Upper lobe of right lung (tissue), 1 donor: ENCODE measurements around the gene RNASE13. TPM values are rescaled to one million over a fixed set of nuclear protein-coding genes. Genes with fewer than 3 reads are reported as not detected.

Experiments
- ATAC-seq: fragments of 200-7000 bp; cut with Tn5 transposase; one replicate; pipeline ENCODE4 v1.9.1; 2020; ENCODE audit warnings: mild to moderate bottlenecking, moderate library complexity
- DNase-seq: peaks from one replicate; pipeline ENCODE4 v3.0.0-alpha.2; 2020
- H3K27ac ChIP-seq: fragments of 200-600 bp; one replicate; pipeline ENCODE4 v1.8.0; 2022
- H3K27me3 ChIP-seq: fragments of 200-600 bp; one replicate; pipeline ENCODE4 v1.8.0; 2022; ENCODE audit warnings: mild to moderate bottlenecking
- H3K36me3 ChIP-seq: fragments of 200-600 bp; one replicate; pipeline ENCODE4 v1.8.0; 2022
- H3K4me1 ChIP-seq: fragments of 200-600 bp; one replicate; pipeline ENCODE4 v1.8.0; 2022
- H3K4me3 ChIP-seq: fragments of 200-600 bp; one replicate; pipeline ENCODE4 v1.8.0; 2022; ENCODE audit warnings: mild to moderate bottlenecking
- H3K9me3 ChIP-seq: fragments of 200-600 bp; one replicate; pipeline ENCODE4 v1.8.0; 2022
- intact Hi-C: fragments of 100-400 bp; cut with DNase I; formaldehyde crosslinking; loops from one replicate; pipeline ENCODE4 v1.11.0; 2022
- total RNA-seq: library from RNA; stranded (reverse); fragmentation: NEBNext Ultra II Directional; extraction: Animal tissue kit (Norgen Biotek cat#: 25700); gene quantifications from one replicate; pipeline ENCODE4 v1.2.1, GENCODE V29; 2021
- TF ChIP-seq, protein P1 (sequence below): fragments of 200-600 bp; IDR thresholded peaks from one replicate; pipeline ENCODE4 v1.8.0; 2022; ENCODE audit warnings: antibody characterized with exemption
- donor health status: DM: no; HTN: yes; CAD: no; lungs with severe emphysema.

The RNASE13 gene
- total RNA-seq, 1 donor from 2014 or later = not detected

- no peak for DNase-seq
- H3K4me3 ChIP-seq = no peak overlapping the region
- H3K27ac ChIP-seq = no peak overlapping the region
- no peaks in the 10 kb centered on the region for H3K4me1 ChIP-seq
- no peak for ATAC-seq
- no peaks in the 10 kb centered on the region for H3K27me3 ChIP-seq
- intact Hi-C loops = no loop called here
- TF ChIP-seq, protein P1, sequence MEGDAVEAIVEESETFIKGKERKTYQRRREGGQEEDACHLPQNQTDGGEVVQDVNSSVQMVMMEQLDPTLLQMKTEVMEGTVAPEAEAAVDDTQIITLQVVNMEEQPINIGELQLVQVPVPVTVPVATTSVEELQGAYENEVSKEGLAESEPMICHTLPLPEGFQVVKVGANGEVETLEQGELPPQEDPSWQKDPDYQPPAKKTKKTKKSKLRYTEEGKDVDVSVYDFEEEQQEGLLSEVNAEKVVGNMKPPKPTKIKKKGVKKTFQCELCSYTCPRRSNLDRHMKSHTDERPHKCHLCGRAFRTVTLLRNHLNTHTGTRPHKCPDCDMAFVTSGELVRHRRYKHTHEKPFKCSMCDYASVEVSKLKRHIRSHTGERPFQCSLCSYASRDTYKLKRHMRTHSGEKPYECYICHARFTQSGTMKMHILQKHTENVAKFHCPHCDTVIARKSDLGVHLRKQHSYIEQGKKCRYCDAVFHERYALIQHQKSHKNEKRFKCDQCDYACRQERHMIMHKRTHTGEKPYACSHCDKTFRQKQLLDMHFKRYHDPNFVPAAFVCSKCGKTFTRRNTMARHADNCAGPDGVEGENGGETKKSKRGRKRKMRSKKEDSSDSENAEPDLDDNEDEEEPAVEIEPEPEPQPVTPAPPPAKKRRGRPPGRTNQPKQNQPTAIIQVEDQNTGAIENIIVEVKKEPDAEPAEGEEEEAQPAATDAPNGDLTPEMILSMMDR = no peak
- H3K9me3 ChIP-seq = no peaks in the 10 kb centered on the region
- H3K36me3 ChIP-seq = no peaks in the 10 kb centered on the region
These were observed 26.2 kb upstream of the RNASE13 start for GRCh38 chr14:21060614-21061346.

DNA sequence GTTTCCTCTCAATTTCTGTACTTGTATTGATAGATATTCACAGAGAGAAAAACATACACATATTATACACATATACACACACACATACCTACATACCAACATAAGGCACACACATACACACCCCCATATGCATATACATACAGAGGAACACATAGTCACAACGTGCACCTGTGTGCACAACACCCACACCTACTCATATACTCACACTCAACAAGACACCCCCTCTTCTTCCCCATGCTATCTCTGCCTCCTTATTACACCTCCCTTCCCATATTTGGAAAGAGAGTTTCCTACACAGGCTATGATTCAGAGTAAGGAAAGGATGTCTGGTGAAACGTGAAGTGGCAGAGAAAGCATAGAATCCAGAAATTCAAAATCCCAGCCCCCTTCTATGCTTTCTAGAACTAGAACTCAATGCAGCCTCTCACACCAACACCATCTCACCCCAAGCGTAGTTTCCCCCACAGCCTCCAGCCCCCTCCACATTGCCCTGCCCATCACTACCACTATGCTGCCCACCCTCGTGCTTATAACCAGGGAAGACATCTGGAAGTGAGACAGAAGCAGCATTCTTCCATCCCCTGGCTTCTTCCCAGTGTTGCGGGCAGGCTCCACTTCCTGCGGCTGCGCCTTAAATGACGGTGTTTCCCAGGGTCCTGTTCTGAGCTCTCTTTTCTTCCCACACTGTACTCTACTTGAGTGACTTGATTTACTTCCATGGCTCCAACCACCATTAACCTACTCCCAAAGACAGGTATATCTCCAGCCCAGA is 25.4 kb upstream of the RNASE13 start:
- DNase-seq = no peak
- Histone ChIP-seq H3K4me3 (no peak overlapping the region), H3K36me3 (no peaks in the 10 kb centered on the region), H3K27me3 (no peaks in the 10 kb centered on the region), H3K27ac (no peak overlapping the region), H3K9me3 (no peaks in the 10 kb centered on the region), H3K4me1 (no peaks in the 10 kb centered on the region)
- no peak for ATAC-seq
- intact Hi-C loops = no loop called here
- TF ChIP-seq, protein P1 = no peak

- Histone ChIP-seq H3K27ac (no peak overlapping the region), H3K4me1 (no peaks in the 10 kb centered on the region), H3K9me3 (no peaks in the 10 kb centered on the region), H3K27me3 (no peaks in the 10 kb centered on the region), H3K36me3 (no peaks in the 10 kb centered on the region), H3K4me3 (no peak overlapping the region)
- intact Hi-C loops = no loop called here
- TF ChIP-seq, protein P1 = no peak
- DNase-seq (no peak), ATAC-seq (no peak)
These were observed 24.3 kb upstream of the RNASE13 start for GRCh38 chr14:21058903-21059302.

DNA sequence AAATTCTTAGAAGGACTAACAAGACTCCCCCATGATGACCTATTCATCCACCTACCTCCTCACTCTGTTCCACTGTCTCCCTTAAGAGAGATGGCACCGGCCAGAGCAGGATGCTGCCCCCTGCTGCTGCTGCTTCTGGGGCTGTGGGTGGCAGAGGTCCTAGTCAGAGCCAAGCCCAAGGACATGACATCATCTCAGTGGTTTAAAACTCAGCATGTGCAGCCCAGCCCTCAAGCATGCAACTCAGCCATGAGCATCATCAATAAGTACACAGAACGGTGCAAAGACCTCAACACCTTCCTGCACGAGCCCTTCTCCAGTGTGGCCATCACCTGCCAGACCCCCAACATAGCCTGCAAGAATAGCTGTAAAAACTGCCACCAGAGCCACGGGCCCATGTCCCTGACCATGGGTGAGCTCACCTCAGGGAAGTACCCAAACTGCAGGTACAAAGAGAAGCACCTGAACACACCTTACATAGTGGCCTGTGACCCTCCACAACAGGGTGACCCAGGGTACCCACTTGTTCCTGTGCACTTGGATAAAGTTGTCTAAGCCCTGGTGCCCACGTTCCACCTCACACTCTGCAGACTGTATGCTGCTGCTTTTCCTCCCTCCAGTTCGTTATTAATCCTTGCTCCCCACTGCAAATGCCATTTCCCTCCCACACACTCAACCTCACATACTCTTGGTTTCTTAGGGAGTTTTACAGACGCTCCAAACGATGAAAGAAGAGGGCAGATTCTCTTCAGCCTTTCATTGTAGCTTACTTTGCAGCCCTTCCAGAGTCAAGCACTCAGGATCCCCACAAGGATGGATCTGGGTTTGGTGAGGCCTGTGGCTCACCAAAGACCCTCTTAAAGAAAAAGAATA is 23.4 kb upstream of the RNASE13 start, which contains the start of gene RNASE8:
Gene RNASE8, plus strand, starts transcription at position 20 of the 873 bp plus-strand sequence. Its CDS starts 71 bp downstream, at position 91.
- Histone ChIP-seq H3K27me3 (no peaks in the 10 kb centered on the region), H3K4me1 (no peaks in the 10 kb centered on the region), H3K9me3 (no peaks in the 10 kb centered on the region), H3K36me3 (no peaks in the 10 kb centered on the region), H3K27ac (no peak within 1 kb of the TSS), H3K4me3 (no peak within 1 kb of the TSS)
- TF ChIP-seq, protein P1 = no peak
- intact Hi-C loops = no loop called here
- peak; percentile 15 for ATAC-seq
- DNase-seq = no peak

- ATAC-seq = no peak
- no peak for DNase-seq
- Histone ChIP-seq H3K4me1 (no peaks in the 10 kb centered on the region), H3K9me3 (no peaks in the 10 kb centered on the region), H3K36me3 (no peaks in the 10 kb centered on the region), H3K4me3 (no peak overlapping the region), H3K27ac (no peak overlapping the region), H3K27me3 (no peaks in the 10 kb centered on the region)
- intact Hi-C loops = no loop called here
- TF ChIP-seq, protein P1 = no peak
These were observed 22.0 kb upstream of the RNASE13 start for GRCh38 chr14:21056520-21057163.
